Endothelial cell of umbilical vein (primary cell): ENCODE results near the gene TGFBR3. TPM values are rescaled to one million over a fixed set of nuclear protein-coding genes. Genes with fewer than 3 reads are reported as not detected.

Experiments used
- BruUV-seq: library from RNA; stranded (reverse); fragments of 400-500 nt; replicated peaks from 2 replicates; lab custom pipeline; 2021; lab: Mats Ljungman, UMichigan
- CTCF ChIA-PET: fragments of 300-600, 350-600 bp; sonication (Branson Sonifier 250); formaldehyde crosslinking; loops from one replicate; lab custom pipeline; 2021; ENCODE audit warnings: antibody characterized with exemption, inconsistent platforms; lab: Charles Lee
- POLR2A ChIA-PET: fragments of 300-600, 350-600 bp; sonication (Branson Sonifier 250); formaldehyde crosslinking; loops from one replicate; lab custom pipeline; 2021; ENCODE audit warnings: antibody characterized with exemption, inconsistent platforms; lab: Charles Lee
- DNase-seq: peaks from one replicate; pipeline ENCODE4 v3.0.0-alpha.2; 2011; ENCODE audit warnings: low read depth, low spot score
- FAIRE-seq: peaks from 2 replicates; lab custom pipeline; 2011; peaks lifted over from hg19 to GRCh38; lab: Jason Lieb, UNC
- H2AFZ ChIP-seq: 2 replicates; pipeline ENCODE4 v1.6.0; 2012; ENCODE audit warnings: low read depth, low read length, control low read depth, inconsistent platforms
- H3K27ac ChIP-seq: 2 replicates; pipeline ENCODE4 v1.5.1; 2011; ENCODE audit warnings: low read depth, mild to moderate bottlenecking, control low read depth, low read length, moderate library complexity; ENCODE audit not compliant: insufficient read depth
- H3K27me3 ChIP-seq, 2 experiments: 2 replicates each; pipeline versions ENCODE4 v1.6.0 to v1.6.1; 2011; ENCODE audit warnings: low read length in 2 of 2, mixed read lengths in 1 of 2; ENCODE audit not compliant: control insufficient read depth in 2 of 2, insufficient read depth in 2 of 2
- H3K36me3 ChIP-seq, 2 experiments: 2 replicates in 1 of 2; 3 replicates in 1 of 2; pipeline ENCODE4 v1.5.1; 2011; ENCODE audit warnings: low read length in 2 of 2, mild to moderate bottlenecking in 1 of 2, moderate library complexity in 1 of 2; ENCODE audit not compliant: control insufficient read depth in 2 of 2, insufficient read depth in 2 of 2; ENCODE audit errors: extremely low read depth in 1 of 2
- H3K4me1 ChIP-seq: 3 replicates; pipeline ENCODE4 v1.5.1; 2011; ENCODE audit warnings: mild to moderate bottlenecking, low read length; ENCODE audit not compliant: control insufficient read depth, insufficient read depth; ENCODE audit errors: extremely low read depth
- H3K4me2 ChIP-seq: 2 replicates; pipeline ENCODE4 v1.6.1; 2011; ENCODE audit warnings: low read length, control low read depth, mixed read lengths; ENCODE audit not compliant: insufficient read depth
- H3K4me3 ChIP-seq, 3 experiments: fragments of 200-600 bp in 1 of 3; sonication (generic), shearing (Covaris generic) in 1 of 3; replicated peaks in 1 of 3; 2 replicates each; pipeline ENCODE4 v1.5.1; 2011 to 2016; ENCODE audit warnings: control low read depth in 3 of 3, low read length in 3 of 3, mild to moderate bottlenecking in 2 of 3, inconsistent platforms in 1 of 3, low read depth in 1 of 3, moderate library complexity in 1 of 3; ENCODE audit not compliant: insufficient read depth in 1 of 3
- H3K79me2 ChIP-seq: 2 replicates; pipeline ENCODE4 v1.6.0; 2012; ENCODE audit warnings: low read length, inconsistent platforms; ENCODE audit not compliant: control insufficient read depth, insufficient read depth
- H3K9ac ChIP-seq: replicated peaks from 2 replicates; pipeline ENCODE3; 2011; ENCODE audit warnings: low read length, control low read depth; ENCODE audit not compliant: insufficient read depth; ENCODE audit errors: extremely low read depth
- H3K9me1 ChIP-seq: replicated peaks from 3 replicates; pipeline ENCODE4 v1.6.0; 2011; ENCODE audit warnings: mild to moderate bottlenecking, low read length; ENCODE audit not compliant: control insufficient read depth, insufficient read depth; ENCODE audit errors: extremely low read depth
- H3K9me3 ChIP-seq: replicated peaks from 2 replicates; pipeline ENCODE4 v1.5.1; 2012; ENCODE audit warnings: low read length, inconsistent platforms; ENCODE audit not compliant: control insufficient read depth, insufficient read depth
- H4K20me1 ChIP-seq: replicated peaks from 2 replicates; pipeline ENCODE3; 2011; ENCODE audit warnings: mild to moderate bottlenecking, low read length; ENCODE audit not compliant: control insufficient read depth, insufficient read depth; ENCODE audit errors: extremely low read depth
- CTCF ChIP-seq, 2 donors: IDR thresholded peaks; 1 replicate in 1 of 2; 2 replicates in 1 of 2; pipeline ENCODE4 v1.5.1; 2011; ENCODE audit warnings: low read length in 2 of 2, mild to moderate bottlenecking in 2 of 2, moderate library complexity in 2 of 2, control low read depth in 1 of 2, inconsistent platforms in 1 of 2, low read depth in 1 of 2; ENCODE audit not compliant: insufficient read depth in 1 of 2; ENCODE audit errors: extremely low read depth in 1 of 2
- EZH2 ChIP-seq: IDR thresholded peaks from 2 replicates; pipeline ENCODE4 v1.6.1; 2012; ENCODE audit warnings: borderline replicate concordance, low read depth, mild to moderate bottlenecking, moderate library complexity, low read length, inconsistent platforms; ENCODE audit not compliant: severe bottlenecking
- FOS ChIP-seq: IDR thresholded peaks from 2 replicates; pipeline ENCODE4 v1.6.1; 2011; ENCODE audit warnings: mild to moderate bottlenecking, low read length, moderate library complexity, borderline replicate concordance; ENCODE audit not compliant: insufficient read depth
- GATA2 ChIP-seq: IDR thresholded peaks from 2 replicates; pipeline ENCODE4 v1.7.0; 2011; ENCODE audit warnings: low read depth, mild to moderate bottlenecking, moderate library complexity, mixed read lengths, low read length; ENCODE audit not compliant: insufficient read length, insufficient read depth
- JUN ChIP-seq: IDR thresholded peaks from 2 replicates; pipeline ENCODE4 v1.6.1; 2011; ENCODE audit warnings: borderline replicate concordance, low read depth; ENCODE audit not compliant: insufficient read length, insufficient read depth
- MYC ChIP-seq: IDR thresholded peaks from one replicate; pipeline ENCODE4 v1.6.1; 2011; ENCODE audit warnings: mild to moderate bottlenecking, low read depth, low read length
- POLR2A ChIP-seq: IDR thresholded peaks from 2 replicates; pipeline ENCODE4 v1.6.1; 2012; ENCODE audit warnings: low read depth, mild to moderate bottlenecking, control low read depth, low read length
- POLR2AphosphoS5 ChIP-seq: IDR thresholded peaks from 2 replicates; pipeline ENCODE4 v1.6.1; 2012; ENCODE audit warnings: low read depth, mild to moderate bottlenecking, control low read depth, low read length, moderate library complexity; ENCODE audit not compliant: insufficient read depth
- dilution Hi-C: fragments of 300-500 bp; cut with MboI; formaldehyde crosslinking; loops from one replicate; pipeline ENCODE4 v1.15.0; 2019; ENCODE audit warnings: low sequenced_read_pairs; ENCODE audit not compliant: extremely low pct_ligation_motif_present
- intact Hi-C: fragments of 100-400 bp; cut with micrococcal nuclease; formaldehyde crosslinking; loops from one replicate; pipeline ENCODE4 v1.10.0; 2022
- polyA plus RNA-seq, 4 experiments: library from polyadenylated mRNA; depleted of rRNA in 3 of 4; stranded (reverse) in 3 of 4; unstranded in 1 of 4; fragments of >200 nt; gene quantifications; 2 replicates each; pipeline versions ENCODE4 v1.2.1 to v1.2.3, GENCODE V29; 2011 to 2012; ENCODE audit warnings: missing spikeins in 1 of 4
- total RNA-seq: library from RNA; stranded (reverse); gene quantifications from 2 replicates; pipeline ENCODE4 v1.2.3, GENCODE V29; 2021
- TF ChIP-seq, protein P1 (sequence below): IDR thresholded peaks from 2 replicates; pipeline ENCODE4 v1.6.1; 2011; ENCODE audit not compliant: insufficient read depth, insufficient read length

TGFBR3 gene
- total and polyA plus RNA-seq, 2 donors (not counting 3 experiments of a cell fraction or from before 2014, with no cell fraction given) = 8.0 to 13.4 TPM

DNA sequence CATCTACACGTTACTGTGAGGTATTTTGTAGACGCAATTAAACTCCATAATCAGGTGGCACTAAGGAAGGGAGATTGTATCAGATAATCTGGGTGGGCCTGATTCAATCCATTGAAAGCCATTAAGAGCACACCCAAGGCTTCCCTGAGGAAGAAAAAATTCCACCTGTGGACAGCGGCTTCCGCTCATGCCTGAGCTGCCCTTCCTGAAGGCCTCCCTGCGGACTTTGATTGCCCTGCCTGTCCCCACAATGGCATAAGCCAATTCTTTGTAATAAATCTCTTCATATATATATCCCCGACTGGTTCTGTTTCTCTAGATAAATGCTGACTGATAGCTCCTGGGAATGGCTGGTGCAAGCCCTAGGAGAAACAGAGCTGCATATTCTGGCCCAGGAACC, 138.3 kb downstream of the TGFBR3 start:
- Histone ChIP-seq H3K4me3 (no peak overlapping the region), H3K27ac (no peak overlapping the region), H3K36me3 (no peaks in the 10 kb centered on the region), H3K9me3 (no peaks in the 10 kb centered on the region), H3K4me1 (peaks cover 2% of the 10 kb centered on the region), H2AFZ (no peak overlapping the region), H3K4me2 (no peak overlapping the region), H3K9me1 (no peaks in the 10 kb centered on the region), H3K27me3 (no peaks in the 10 kb centered on the region), H4K20me1 (no peaks in the 10 kb centered on the region), H3K79me2 (no peaks in the 10 kb centered on the region), H3K9ac (no peak overlapping the region)
- dilution Hi-C loops = no loop called here
- intact Hi-C loops = no loop called here
- TF ChIP-seq, protein P1, sequence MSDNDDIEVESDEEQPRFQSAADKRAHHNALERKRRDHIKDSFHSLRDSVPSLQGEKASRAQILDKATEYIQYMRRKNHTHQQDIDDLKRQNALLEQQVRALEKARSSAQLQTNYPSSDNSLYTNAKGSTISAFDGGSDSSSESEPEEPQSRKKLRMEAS = no peak
- TF ChIP-seq EZH2 (no peak), GATA2 (no peak), CTCF (IDR thresholded peaks at IDR 0.05; ENCODE audit: extremely low read depth in 1 of 2, insufficient read depth in 1 of 2, low read depth in 1 of 2, low read length in 2 of 2) (no peak), MYC (no peak), POLR2AphosphoS5 (no peak), JUN (no peak), POLR2A (no peak), FOS (no peak)
- no peak for DNase-seq
- BruUV-seq = no TSS peak
- ChIA-PET CTCF (no interaction called here), POLR2A (no interaction called here)
- no peak for FAIRE-seq
